H9 (cell line): ENCODE data around the gene DEDD2. TPM values are rescaled to one million over a fixed set of nuclear protein-coding genes. Genes with fewer than 3 reads are reported as not detected.

Experiments used
- DNase-seq: peaks from one replicate; pipeline ENCODE4 v3.0.0-alpha.2; 2017
- H2AFZ ChIP-seq: one replicate; pipeline ENCODE4 v1.6.1; 2013; ENCODE audit warnings: mild to moderate bottlenecking, low read length, control low read depth, moderate library complexity
- H2AK5ac ChIP-seq: 2 replicates; pipeline ENCODE4 v1.6.1; 2013; ENCODE audit warnings: low read length, control low read depth, mixed read lengths; ENCODE audit not compliant: insufficient read length
- H2BK120ac ChIP-seq: one replicate; pipeline ENCODE4 v1.6.1; 2013; ENCODE audit warnings: low read depth, mild to moderate bottlenecking, low read length, control low read depth, inconsistent platforms; ENCODE audit not compliant: poor library complexity, severe bottlenecking
- H2BK12ac ChIP-seq: 2 replicates; pipeline ENCODE4 v1.6.1; 2013; ENCODE audit warnings: low read length, control low read depth, mixed read lengths, low read depth; ENCODE audit not compliant: insufficient read length
- H2BK15ac ChIP-seq: 2 replicates; pipeline ENCODE4 v1.6.1; 2013; ENCODE audit warnings: low read depth, low read length, control low read depth
- H2BK20ac ChIP-seq: one replicate; pipeline ENCODE4 v1.6.1; 2013; ENCODE audit warnings: low read depth, mild to moderate bottlenecking, low read length, control low read depth, inconsistent platforms; ENCODE audit not compliant: poor library complexity, severe bottlenecking
- H2BK5ac ChIP-seq: 2 replicates; pipeline ENCODE4 v1.6.1; 2013; ENCODE audit warnings: low read length, control low read depth, mixed read lengths; ENCODE audit not compliant: insufficient read length
- H3K14ac ChIP-seq: 2 replicates; pipeline ENCODE4 v1.6.1; 2013; ENCODE audit warnings: low read length, control low read depth; ENCODE audit not compliant: insufficient read depth
- H3K18ac ChIP-seq: 2 replicates; pipeline ENCODE4 v1.6.1; 2013; ENCODE audit warnings: low read depth, mild to moderate bottlenecking, mixed read lengths, low read length, control low read depth; ENCODE audit not compliant: insufficient read length
- H3K23ac ChIP-seq: 2 replicates; pipeline ENCODE4 v1.6.1; 2013; ENCODE audit warnings: low read length, control low read depth, mixed read lengths, low read depth; ENCODE audit not compliant: insufficient read length
- H3K23me2 ChIP-seq: 2 replicates; pipeline ENCODE4 v1.6.1; 2013; ENCODE audit warnings: low read depth, mild to moderate bottlenecking, mixed read lengths, low read length, control low read depth; ENCODE audit not compliant: insufficient read length, poor library complexity, severe bottlenecking
- H3K27ac ChIP-seq: 2 replicates; pipeline ENCODE4 v1.5.1; 2013; ENCODE audit warnings: low read length, control low read depth, mixed read lengths, low read depth; ENCODE audit not compliant: insufficient read length
- H3K27me3 ChIP-seq: 2 replicates; pipeline ENCODE4 v1.6.1; 2013; ENCODE audit warnings: low read length, control low read depth, inconsistent platforms; ENCODE audit not compliant: insufficient read depth
- H3K4ac ChIP-seq: 2 replicates; pipeline ENCODE4 v1.6.1; 2013; ENCODE audit warnings: low read depth, mild to moderate bottlenecking, control low read depth, inconsistent platforms, low read length, moderate library complexity
- H3K4me1 ChIP-seq: 2 replicates; pipeline ENCODE4 v1.6.1; 2013; ENCODE audit warnings: low read length, control low read depth, inconsistent platforms; ENCODE audit not compliant: insufficient read depth
- H3K4me2 ChIP-seq: 2 replicates; pipeline ENCODE4 v1.6.1; 2013; ENCODE audit warnings: low read length, control low read depth, mixed read lengths; ENCODE audit not compliant: insufficient read length, insufficient read depth
- H3K56ac ChIP-seq: 2 replicates; pipeline ENCODE4 v1.6.1; 2013; ENCODE audit warnings: low read depth, mild to moderate bottlenecking, mixed read lengths, low read length, control low read depth; ENCODE audit not compliant: insufficient read length
- H3K79me1 ChIP-seq: 2 replicates; pipeline ENCODE4 v1.6.1; 2013; ENCODE audit warnings: low read depth, mild to moderate bottlenecking, moderate library complexity, low read length, control low read depth, inconsistent platforms; ENCODE audit not compliant: insufficient read depth, poor library complexity, severe bottlenecking
- H3K79me2 ChIP-seq: 2 replicates; pipeline ENCODE4 v1.6.1; 2013; ENCODE audit warnings: low read length, control low read depth, inconsistent platforms; ENCODE audit not compliant: insufficient read depth
- H3K9ac ChIP-seq: 2 replicates; pipeline ENCODE4 v1.6.1; 2013; ENCODE audit warnings: low read length, control low read depth, mixed read lengths; ENCODE audit not compliant: insufficient read length; ENCODE audit errors: extremely low read depth
- H3K9me3 ChIP-seq: one replicate; pipeline ENCODE4 v1.6.1; 2013; ENCODE audit warnings: low read depth, low read length, inconsistent platforms; ENCODE audit not compliant: control insufficient read depth
- H3T11ph ChIP-seq: one replicate; pipeline ENCODE4 v1.6.1; 2013; ENCODE audit warnings: mild to moderate bottlenecking, low read length, control low read depth, inconsistent platforms
- H4K20me1 ChIP-seq: one replicate; pipeline ENCODE4 v1.6.1; 2013; ENCODE audit not compliant: control insufficient read depth, insufficient read length, insufficient read depth
- H4K5ac ChIP-seq: 2 replicates; pipeline ENCODE4 v1.6.1; 2013; ENCODE audit warnings: low read depth, mild to moderate bottlenecking, mixed read lengths, low read length, control low read depth; ENCODE audit not compliant: insufficient read length
- H4K8ac ChIP-seq: replicated peaks from 2 replicates; pipeline ENCODE4 v1.6.1; 2013; ENCODE audit warnings: low read length, control low read depth, mixed read lengths, low read depth; ENCODE audit not compliant: insufficient read length
- H4K91ac ChIP-seq: 2 replicates; pipeline ENCODE4 v1.6.1; 2013; ENCODE audit warnings: low read depth, mild to moderate bottlenecking, moderate library complexity, mixed read lengths, low read length, control low read depth; ENCODE audit not compliant: insufficient read length
- H3K27ac Mint-ChIP-seq, 3 experiments: 2 replicates in 2 of 3; 3 replicates in 1 of 3; pipeline ENCODE4 v1.8.0; 2020 to 2021; ENCODE audit warnings: mixed read lengths in 3 of 3, mild to moderate bottlenecking in 1 of 3, moderate library complexity in 1 of 3
- H3K27me3 Mint-ChIP-seq: 2 replicates; pipeline ENCODE4 v1.8.0; 2021; ENCODE audit warnings: low read depth, mild to moderate bottlenecking, moderate library complexity, mixed read lengths
- H3K36me3 Mint-ChIP-seq, 3 experiments: 2 replicates in 2 of 3; 3 replicates in 1 of 3; pipeline ENCODE4 v1.8.0; 2020 to 2021; ENCODE audit warnings: low read depth in 3 of 3, mixed read lengths in 3 of 3; ENCODE audit not compliant: insufficient read depth in 1 of 3
- H3K4me1 Mint-ChIP-seq, 2 experiments: 2 replicates each; pipeline ENCODE4 v1.8.0; 2020; ENCODE audit warnings: mixed read lengths in 2 of 2
- H3K4me3 Mint-ChIP-seq, 2 experiments: 2 replicates in 1 of 2; 3 replicates in 1 of 2; pipeline ENCODE4 v1.8.0; 2020 to 2021; ENCODE audit warnings: mild to moderate bottlenecking in 2 of 2, mixed read lengths in 2 of 2, moderate library complexity in 1 of 2
- H3K9me3 Mint-ChIP-seq, 2 experiments: 2 replicates in 1 of 2; 3 replicates in 1 of 2; pipeline ENCODE4 v1.8.0; 2020; ENCODE audit warnings: mild to moderate bottlenecking in 2 of 2, mixed read lengths in 2 of 2, moderate library complexity in 1 of 2
- CTCF ChIP-seq: fragments of 200-600 bp; sonication (generic); conservative IDR thresholded peaks from 3 replicates; pipeline ENCODE4 v1.8.0; 2021; ENCODE audit warnings: antibody characterized with exemption, mild to moderate bottlenecking
- WGBS: extraction: QIAGEN DNeasy Blood & Tissue Kit; methylation state at CpG from one replicate; pipeline ENCODE4 v1.1.7; 2013; ENCODE audit warnings: missing lambda C conversion rate, low lambda C conversion rate, mixed read lengths; ENCODE audit not compliant: insufficient read length; ENCODE audit errors: extremely low coverage; 5-methylcytosine and 5-hydroxymethylcytosine counted together
- total RNA-seq: library from RNA; stranded (reverse); gene quantifications from 2 replicates; pipeline ENCODE4 v1.2.1, GENCODE V29; 2021

Gene DEDD2
- total RNA-seq, 1 experiment from 2014 or later: 32.3 TPM

- Histone ChIP-seq H3K56ac (no peak overlapping the region), H2BK20ac (no peak overlapping the region), H3K23me2 (peaks cover 13% of the 10 kb centered on the region), H2BK120ac (no peak overlapping the region), H4K8ac (no peak overlapping the region), H2AFZ (no peak overlapping the region), H4K5ac (no peak overlapping the region), H3K14ac (peak overlapping the region; percentile 77), H2BK5ac (no peak overlapping the region), H3K18ac (peak overlapping the region; percentile 55), H2BK12ac (no peak overlapping the region), H3K4ac (no peak overlapping the region), H3K79me2 (peaks cover 13% of the 10 kb centered on the region; the same call in 1 of the 2 replicates), H2BK15ac (no peak overlapping the region), H3K27me3 (no peaks in the 10 kb centered on the region), H3K27ac (no peak overlapping the region), H3K79me1 (peaks cover 13% of the 10 kb centered on the region), H4K91ac (no peak overlapping the region), H3K4me2 (peak overlapping the region; percentile 79), H3K9me3 (no peaks in the 10 kb centered on the region), H3T11ph (no peak overlapping the region), H3K23ac (no peak overlapping the region), H3K9ac (peak overlapping the region; percentile 27), H3K4me1 (no peaks in the 10 kb centered on the region), H4K20me1 (no peaks in the 10 kb centered on the region), H2AK5ac (no peak overlapping the region)
- no CpG with 5 or more reads among the region's 79 CpGs for WGBS
- no peaks in the 10 kb centered on the region; the same call in none of the 2 replicates for H3K27me3 Mint-ChIP-seq
- peaks cover 31 to 44% of the 10 kb centered on the region in 2 experiments for H3K4me1 Mint-ChIP-seq
- DNase-seq: peak; percentile 63
- peak overlapping the region; percentile 92 to 99 for H3K4me3 Mint-ChIP-seq
- peak overlapping the region; percentile 93 to 98 (median 94) for H3K27ac Mint-ChIP-seq
- no peak for TF ChIP-seq CTCF
- peaks cover 21 to 35% (median 32%) of the 10 kb centered on the region in 3 experiments; a peak in 6 of 7 replicates for H3K36me3 Mint-ChIP-seq
- no peaks in the 10 kb centered on the region; a peak in 1 of 5 replicates for H3K9me3 Mint-ChIP-seq
Observed at GRCh38 chr19:42216653-42217519, 591 bp downstream of the DEDD2 start.
